ENCODE results near the gene PSRC1. TPM values are rescaled to one million over a fixed set of nuclear protein-coding genes. Genes with fewer than 3 reads are reported as not detected.

PSRC1 gene
- total RNA-seq, 1 donor from 2014 or later, result 78.1 TPM

GRCh38 chr1:109252893-109253802 is 29.8 kb downstream of the PSRC1 start:
- peak overlapping the region; percentile 89 for H3K27ac Mint-ChIP-seq
- Histone ChIP-seq H3K4me2 (peak overlapping the region; percentile 72), H3K4me3 (peak overlapping the region; percentile 31), H2AFZ (replicated peaks) (no peak overlapping the region), H3K4me1 (peaks cover 57% of the 10 kb centered on the region), H3K27ac (peak overlapping the region; percentile 87), H3F3A (ENCODE audit: low read depth) (peaks cover 45% of the 10 kb centered on the region), H3K9ac (no peak overlapping the region), H3K27me3 (peaks cover 3% of the 10 kb centered on the region), H4K20me1 (ENCODE audit: low read depth) (peaks cover 4% of the 10 kb centered on the region), H3K79me2 (ENCODE audit: low read depth) (peaks cover 86% of the 10 kb centered on the region), H3K9me3 (ENCODE audit: low read depth) (no peaks in the 10 kb centered on the region), H3K36me3 (no peaks in the 10 kb centered on the region)
- H3K27me3 Mint-ChIP-seq (ENCODE audit: insufficient read depth, low read depth), result peaks cover 7% of the 10 kb centered on the region
- H3K4me3 Mint-ChIP-seq, result peak overlapping the region; percentile 73
- H3K4me1 Mint-ChIP-seq, result peaks cover 67% of the 10 kb centered on the region
- no peak for DNase-seq (ENCODE audit: low spot score)
- peaks cover 23% of the 10 kb centered on the region for H3K9me3 Mint-ChIP-seq
- peaks cover 39% of the 10 kb centered on the region for H3K36me3 Mint-ChIP-seq
- TF ChIP-seq EZH2 (IDR thresholded peaks at IDR 0.05), result no peak
- TF ChIP-seq CTCF (IDR thresholded peaks at IDR 0.05), result no peak
- TF ChIP-seq EZH2phosphoT487 (IDR thresholded peaks at IDR 0.05), result no peak

GRCh38 chr1:109252167-109252892 is 30.6 kb downstream of the PSRC1 start:
- Histone ChIP-seq H3K27me3 (peaks cover 8% of the 10 kb centered on the region), H3K9me3 (ENCODE audit: low read depth) (no peaks in the 10 kb centered on the region), H3K9ac (no peak overlapping the region), H3K4me3 (no peak overlapping the region), H3K36me3 (no peaks in the 10 kb centered on the region), H3K4me2 (no peak overlapping the region), H3K4me1 (peaks cover 51% of the 10 kb centered on the region), H4K20me1 (ENCODE audit: low read depth) (peaks cover 4% of the 10 kb centered on the region), H2AFZ (replicated peaks) (no peak overlapping the region), H3K27ac (no peak overlapping the region), H3F3A (ENCODE audit: low read depth) (peaks cover 45% of the 10 kb centered on the region), H3K79me2 (ENCODE audit: low read depth) (peaks cover 78% of the 10 kb centered on the region)
- Mint-ChIP-seq H3K9me3 (peaks cover 23% of the 10 kb centered on the region), H3K27me3 (ENCODE audit: insufficient read depth, low read depth) (peaks cover 7% of the 10 kb centered on the region), H3K36me3 (peaks cover 38% of the 10 kb centered on the region), H3K4me1 (peaks cover 59% of the 10 kb centered on the region), H3K27ac (peak overlapping the region; percentile 29), H3K4me3 (peak overlapping the region; percentile 73)
- no peak for DNase-seq (ENCODE audit: low spot score)
- no peak for TF ChIP-seq EZH2 (IDR thresholded peaks at IDR 0.05)

GRCh38 chr1:109251277-109252166 is 31.4 kb downstream of the PSRC1 start:
- peaks cover 45% of the 10 kb centered on the region for H3F3A ChIP-seq (ENCODE audit: low read depth)
- peak overlapping the region; percentile 83 for H3K4me3 Mint-ChIP-seq
- peaks cover 23% of the 10 kb centered on the region for H3K9me3 Mint-ChIP-seq
- H3K36me3 Mint-ChIP-seq, result peaks cover 33% of the 10 kb centered on the region
- H3K9ac ChIP-seq, result no peak overlapping the region
- no peak overlapping the region for H3K4me3 ChIP-seq
- H3K27me3 Mint-ChIP-seq (ENCODE audit: insufficient read depth, low read depth), result peaks cover 9% of the 10 kb centered on the region
- H3K79me2 ChIP-seq (ENCODE audit: low read depth), result peaks cover 70% of the 10 kb centered on the region
- no peak for DNase-seq (ENCODE audit: low spot score)
- peaks cover 53% of the 10 kb centered on the region for H3K4me1 Mint-ChIP-seq
- no peak overlapping the region for H3K27ac Mint-ChIP-seq
- no peaks in the 10 kb centered on the region for H3K36me3 ChIP-seq
- no peak for TF ChIP-seq CTCF (IDR thresholded peaks at IDR 0.05)
- no peak for TF ChIP-seq EZH2 (IDR thresholded peaks at IDR 0.05)
- TF ChIP-seq EZH2phosphoT487 (IDR thresholded peaks at IDR 0.05), result no peak
- no peaks in the 10 kb centered on the region for H3K9me3 ChIP-seq (ENCODE audit: low read depth)
- peaks cover 8% of the 10 kb centered on the region for H3K27me3 ChIP-seq
- H2AFZ ChIP-seq (replicated peaks), result no peak overlapping the region
- peaks cover 4% of the 10 kb centered on the region for H4K20me1 ChIP-seq (ENCODE audit: low read depth)
- H3K4me2 ChIP-seq, result no peak overlapping the region
- peaks cover 48% of the 10 kb centered on the region for H3K4me1 ChIP-seq
- H3K27ac ChIP-seq, result no peak overlapping the region

All from neural progenitor cell (in vitro differentiated cells).